Spleen (tissue), 11 donors: ENCODE data around the gene KNL1. TPM values are rescaled to one million over a fixed set of nuclear protein-coding genes. Genes with fewer than 3 reads are reported as not detected.

Experiments used
- DNase-seq: peaks from one replicate; pipeline ENCODE4 v3.0.0-alpha.2; 2020
- H3K27ac ChIP-seq, 8 donors: fragments of 200-600 bp; sonication (generic) in 7 of 8; 1 replicate in 4 of 8; 2 replicates in 4 of 8; pipeline versions ENCODE4 v1.5.0 to v1.8.0; 2016 to 2021; ENCODE audit warnings: inconsistent platforms in 4 of 8, mild to moderate bottlenecking in 4 of 8, moderate library complexity in 1 of 8
- H3K27me3 ChIP-seq, 7 donors: fragments of 200-600 bp; sonication (generic) in 6 of 7; replicated peaks in 1 of 7; 1 replicate in 4 of 7; 2 replicates in 3 of 7; pipeline versions ENCODE4 v1.5.0 to v1.8.0; 2016 to 2021; ENCODE audit warnings: inconsistent platforms in 3 of 7, mild to moderate bottlenecking in 1 of 7
- H3K36me3 ChIP-seq, 6 donors: fragments of 200-600 bp; sonication (generic) in 5 of 6; 1 replicate in 4 of 6; 2 replicates in 2 of 6; pipeline versions ENCODE4 v1.5.0 to v1.8.0; 2016 to 2021; ENCODE audit warnings: inconsistent platforms in 2 of 6
- H3K4me1 ChIP-seq, 6 donors: fragments of 200-600 bp; sonication (generic) in 5 of 6; 1 replicate in 3 of 6; 2 replicates in 3 of 6; pipeline versions ENCODE4 v1.5.0 to v1.8.0; 2016 to 2021; ENCODE audit warnings: inconsistent platforms in 3 of 6
- H3K4me3 ChIP-seq, 8 donors: fragments of 200-600 bp; sonication (generic) in 7 of 8; 1 replicate in 4 of 8; 2 replicates in 4 of 8; pipeline versions ENCODE4 v1.5.0 to v1.8.0; 2016 to 2021; ENCODE audit warnings: inconsistent platforms in 4 of 8, mild to moderate bottlenecking in 4 of 8, moderate library complexity in 2 of 8
- H3K9me3 ChIP-seq, 8 donors: fragments of 200-600 bp; sonication (generic) in 7 of 8; 1 replicate in 4 of 8; 2 replicates in 4 of 8; pipeline versions ENCODE4 v1.5.0 to v1.8.0; 2016 to 2021; ENCODE audit warnings: inconsistent platforms in 4 of 8
- POLR2A ChIP-seq, 3 donors: fragments of 450-650 bp; IDR thresholded peaks; one replicate each; pipeline ENCODE4 v1.5.1; 2017; ENCODE audit warnings: antibody characterized with exemption in 3 of 3, mild to moderate bottlenecking in 1 of 3
- POLR2AphosphoS5 ChIP-seq, 3 donors: sonication (generic); formaldehyde crosslinking; IDR thresholded peaks; one replicate each; pipeline ENCODE4 v1.5.1; 2017; ENCODE audit warnings: antibody characterized with exemption in 3 of 3
- WGBS, 5 donors: extraction: QIAGEN DNeasy Blood & Tissue Kit in 3 of 5; methylation state at CpG; one replicate each; pipeline versions ENCODE4 v1.1.5 to v1.1.7; 2013 to 2018; 5-methylcytosine and 5-hydroxymethylcytosine counted together
- intact Hi-C: fragments of 100-400 bp; cut with DNase I; formaldehyde crosslinking; loops from one replicate; pipeline ENCODE4 v1.15.0; 2023; ENCODE audit warnings: low total_unique reads
- polyA plus RNA-seq, 3 donors: library from polyadenylated mRNA; stranded (reverse); fragments of 200-250 nt; gene quantifications; one replicate each; pipeline ENCODE4 v1.2.1, GENCODE V29; 2013
- total RNA-seq, 7 donors: library from RNA; depleted of rRNA in 3 of 7; stranded (reverse); fragments of >200 nt in 3 of 7; fragmentation: NEBNext Ultra II Directional in 4 of 7; extraction: Animal tissue kit (Norgen Biotek cat#: 25700) in 4 of 7; gene quantifications; one replicate each; pipeline versions ENCODE4 v1.1.0 to v1.2.1, GENCODE V29; 2016 to 2021
- TF ChIP-seq, protein P1 (sequence below), 11 experiments: fragments of 200-600 bp in 7 of 11; fragments of 450-650 bp in 4 of 11; sonication (generic) in 4 of 11; IDR thresholded peaks in 8 of 11; conservative IDR thresholded peaks in 3 of 11; 1 replicate in 7 of 11; 2 replicates in 4 of 11; pipeline versions ENCODE4 v1.4.0 to v1.8.0; 2016 to 2021; ENCODE audit warnings: antibody characterized with exemption in 11 of 11, inconsistent platforms in 4 of 11, mild to moderate bottlenecking in 1 of 11
- donor health status: healthy with polysubstance abuse.
- donor health status: DM: no; HTN: no; CAD: no; lungs with moderate emphysema.
- donor health status: DM: no; HTN: no; CAD: no.
- donor health status: Bipolar disorder and iron deficiency.
- donor health status: healthy.
- donor health status: DM: no; HTN: no; CAD: no.
- donor health status: DM: yes; HTN: yes; CAD: no.

The KNL1 gene
- total and polyA plus RNA-seq, 10 donors, result 0.52 to 9.7 (median 4.2) TPM

DNA sequence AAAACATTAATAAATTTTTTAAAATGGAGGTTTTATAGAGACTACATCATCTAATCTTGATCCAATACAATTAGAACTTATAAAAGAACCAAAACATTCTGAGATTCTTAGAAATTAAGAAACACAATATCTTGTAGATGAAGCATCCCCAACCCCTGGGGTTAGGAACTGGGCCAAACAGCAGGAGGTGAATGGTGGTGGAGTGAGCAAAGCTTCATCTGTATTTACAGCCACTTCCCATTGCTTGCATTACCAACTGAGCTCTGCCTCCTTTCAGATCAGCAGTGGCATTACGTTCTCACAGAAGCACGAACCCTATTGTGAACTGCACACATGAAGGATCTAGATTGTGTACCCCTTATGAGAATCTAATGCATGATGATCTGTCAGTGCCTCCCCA is 36.3 kb downstream of the KNL1 start:
- 91 to 100% (median 93%) methylated on average over 2 of the region's 2 CpGs for WGBS, 5 donors

DNA sequence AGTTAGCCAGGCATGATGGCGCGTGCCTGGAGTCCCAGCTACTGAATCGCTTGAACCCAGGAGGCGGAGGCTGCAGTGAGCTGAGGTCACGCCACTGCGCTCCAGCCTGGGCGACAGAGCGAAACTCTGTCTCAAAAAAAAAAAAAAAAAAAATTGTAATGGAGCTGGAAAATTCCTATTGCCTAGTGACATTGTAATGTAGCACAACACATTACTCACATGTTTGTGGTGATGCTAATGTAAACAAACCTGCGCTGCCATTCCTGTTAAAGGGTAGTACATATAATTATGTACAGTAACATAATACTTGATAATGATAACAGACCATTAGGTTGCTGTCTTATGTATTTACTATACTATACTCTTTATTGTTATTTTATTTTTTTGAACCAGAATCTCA is 39.1 kb downstream of the KNL1 start:
- H3K4me3 ChIP-seq, result no peak overlapping the region
- no peak for DNase-seq
- WGBS, 5 donors, result 88 to 99% (median 98%) methylated on average over 9 of the region's 9 CpGs
- TF ChIP-seq, protein P1, sequence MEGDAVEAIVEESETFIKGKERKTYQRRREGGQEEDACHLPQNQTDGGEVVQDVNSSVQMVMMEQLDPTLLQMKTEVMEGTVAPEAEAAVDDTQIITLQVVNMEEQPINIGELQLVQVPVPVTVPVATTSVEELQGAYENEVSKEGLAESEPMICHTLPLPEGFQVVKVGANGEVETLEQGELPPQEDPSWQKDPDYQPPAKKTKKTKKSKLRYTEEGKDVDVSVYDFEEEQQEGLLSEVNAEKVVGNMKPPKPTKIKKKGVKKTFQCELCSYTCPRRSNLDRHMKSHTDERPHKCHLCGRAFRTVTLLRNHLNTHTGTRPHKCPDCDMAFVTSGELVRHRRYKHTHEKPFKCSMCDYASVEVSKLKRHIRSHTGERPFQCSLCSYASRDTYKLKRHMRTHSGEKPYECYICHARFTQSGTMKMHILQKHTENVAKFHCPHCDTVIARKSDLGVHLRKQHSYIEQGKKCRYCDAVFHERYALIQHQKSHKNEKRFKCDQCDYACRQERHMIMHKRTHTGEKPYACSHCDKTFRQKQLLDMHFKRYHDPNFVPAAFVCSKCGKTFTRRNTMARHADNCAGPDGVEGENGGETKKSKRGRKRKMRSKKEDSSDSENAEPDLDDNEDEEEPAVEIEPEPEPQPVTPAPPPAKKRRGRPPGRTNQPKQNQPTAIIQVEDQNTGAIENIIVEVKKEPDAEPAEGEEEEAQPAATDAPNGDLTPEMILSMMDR (IDR thresholded peaks at IDR 0.05 in 8 of 11, conservative IDR thresholded peaks at IDR 0.05 in 3 of 11), result no peak
- TF ChIP-seq POLR2A (IDR thresholded peaks at IDR 0.05) (no peak), POLR2AphosphoS5 (IDR thresholded peaks at IDR 0.05) (no peak)
- peaks cover 0 to 73% (median 0%) of the 10 kb centered on the region in 6 donors for H3K36me3 ChIP-seq
- no peak overlapping the region for H3K27ac ChIP-seq
- intact Hi-C loops, result no loop called here
- H3K27me3 ChIP-seq, result no peaks in the 10 kb centered on the region
- H3K9me3 ChIP-seq, result no peaks in the 10 kb centered on the region
- H3K4me1 ChIP-seq, result no peaks in the 10 kb centered on the region

More for the DNA sequence above, 36.3 kb downstream of the KNL1 start:
- Histone ChIP-seq H3K27ac (no peak overlapping the region), H3K4me3 (no peak overlapping the region), H3K9me3 (no peaks in the 10 kb centered on the region), H3K36me3 (peaks cover 0 to 56% (median 0%) of the 10 kb centered on the region in 6 donors), H3K4me1 (no peaks in the 10 kb centered on the region), H3K27me3 (no peaks in the 10 kb centered on the region)
- TF ChIP-seq POLR2AphosphoS5 (IDR thresholded peaks at IDR 0.05) (no peak), POLR2A (IDR thresholded peaks at IDR 0.05) (no peak)
- TF ChIP-seq, protein P1 (IDR thresholded peaks at IDR 0.05 in 8 of 11, conservative IDR thresholded peaks at IDR 0.05 in 3 of 11), result no peak
- DNase-seq, result no peak
- intact Hi-C loops, result no loop called here

- peaks cover 0 to 74% (median 0%) of the 10 kb centered on the region in 6 donors for H3K36me3 ChIP-seq
- WGBS, 5 donors, result 92 to 97% (median 96%) methylated on average over 4 of the region's 4 CpGs
Measured at GRCh38 chr15:40637221-40637745, 43.2 kb downstream of the KNL1 start.

DNA sequence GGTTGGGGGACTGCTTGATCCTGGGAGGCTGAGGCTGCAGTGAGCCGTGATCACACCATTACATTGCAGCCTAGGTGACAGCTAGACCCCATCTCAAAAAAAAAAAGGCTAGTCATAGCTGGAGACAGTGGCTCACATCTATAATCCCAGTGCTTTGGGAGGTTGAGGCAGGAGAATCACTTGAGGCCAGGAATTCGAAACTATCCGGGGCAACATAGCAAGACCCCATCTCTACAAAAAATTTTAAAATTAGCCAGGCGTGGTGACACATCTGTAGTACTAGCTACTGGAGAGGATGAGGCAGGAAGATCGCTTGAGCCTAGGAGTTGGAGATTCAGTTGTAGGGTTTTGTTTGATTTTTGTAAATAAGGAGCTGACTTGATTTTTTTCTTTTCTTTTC is 45.6 kb downstream of the KNL1 start:
- Histone ChIP-seq H3K27ac (no peak overlapping the region), H3K9me3 (no peaks in the 10 kb centered on the region), H3K4me3 (no peak overlapping the region), H3K4me1 (no peaks in the 10 kb centered on the region), H3K27me3 (no peaks in the 10 kb centered on the region), H3K36me3 (peaks cover 0 to 71% (median 0%) of the 10 kb centered on the region in 6 donors)
- TF ChIP-seq POLR2A (IDR thresholded peaks at IDR 0.05), result no peak
- TF ChIP-seq, protein P1 (IDR thresholded peaks at IDR 0.05 in 8 of 11, conservative IDR thresholded peaks at IDR 0.05 in 3 of 11), result no peak
- TF ChIP-seq POLR2AphosphoS5 (IDR thresholded peaks at IDR 0.05), result no peak
- WGBS, 5 donors, result 98 to 100% (median 99%) methylated on average over 5 of the region's 5 CpGs
- no peak for DNase-seq
- intact Hi-C loops, result no loop called here

More at GRCh38 chr15:40637221-40637745, 43.2 kb downstream of the KNL1 start:
- H3K9me3 ChIP-seq, result no peaks in the 10 kb centered on the region
- no peaks in the 10 kb centered on the region for H3K4me1 ChIP-seq
- H3K4me3 ChIP-seq, result no peak overlapping the region
- intact Hi-C loops, result no loop called here
- TF ChIP-seq POLR2A (IDR thresholded peaks at IDR 0.05), result no peak
- TF ChIP-seq POLR2AphosphoS5 (IDR thresholded peaks at IDR 0.05), result no peak
- H3K27me3 ChIP-seq, result no peaks in the 10 kb centered on the region
- H3K27ac ChIP-seq, result no peak overlapping the region
- no peak for DNase-seq
